A549 (cell line): ENCODE measurements around the gene UNC79.

Experiments
- HOXB5 ChIP-seq: fragments of 250-450 bp; sonication (Bioruptor Pico); IDR thresholded peaks from 2 replicates; pipeline ENCODE4 v1.5.0; 2020; ENCODE audit warnings: mild to moderate bottlenecking, moderate library complexity
- POLR2AphosphoS2 ChIP-seq: conservative IDR thresholded peaks from 2 replicates; pipeline ENCODE4 v1.6.1; 2012; ENCODE audit warnings: low read length, improper control_type of control experiment, inconsistent platforms
- TP53 ChIP-seq: fragments of 250-450 bp; sonication (Bioruptor Pico); IDR thresholded peaks from 2 replicates; pipeline ENCODE4 v1.5.0; 2021; ENCODE audit warnings: mild to moderate bottlenecking, moderate library complexity

DNA sequence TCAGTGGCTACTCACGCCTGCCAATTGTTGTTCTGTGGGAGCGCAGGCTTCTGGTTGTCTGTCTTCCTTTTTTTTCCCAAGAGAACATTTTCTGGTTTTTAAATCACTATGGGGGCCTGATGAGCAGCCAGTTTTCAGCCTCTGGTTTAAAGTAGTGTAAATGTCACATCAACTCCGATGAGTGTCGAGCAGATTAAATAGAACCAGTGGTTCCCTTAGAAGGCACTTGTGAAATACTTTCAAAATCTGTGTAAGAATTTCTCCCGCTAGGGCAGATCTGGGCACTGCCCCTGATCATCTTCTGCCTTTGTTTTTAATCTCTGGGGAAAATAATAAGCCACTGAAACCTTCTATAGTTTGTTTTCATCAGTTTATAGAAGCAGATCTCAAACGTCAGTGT, 227.1 kb downstream of the UNC79 start:
- TF ChIP-seq HOXB5 (CRISPR knock-in tag) (no peak), TP53 (no peak), POLR2AphosphoS2 (no peak)
